HepG2 (cell line): Measurements from ENCODE around the gene STIM2. TPM values are rescaled to one million over a fixed set of nuclear protein-coding genes. Genes with fewer than 3 reads are reported as not detected.

ENCODE experiments used
- ATAC-seq: fragments of 200-7000 bp; cut with Tn5 transposase; 3 replicates; pipeline ENCODE4 v1.9.1; 2020; ENCODE audit warnings: mild to moderate bottlenecking, moderate library complexity
- BruUV-seq: library from RNA; stranded (reverse); fragments of 400-500 nt; replicated peaks from 2 replicates; lab custom pipeline; 2021; lab: Mats Ljungman, UMichigan
- CTCF ChIA-PET: fragments of 300-600 bp; formaldehyde crosslinking; extraction: SDS; loops from one replicate; lab custom pipeline; 2021; ENCODE audit warnings: low total read pairs, inconsistent platforms, low intra/inter-chr PET ratio; lab: Yijun Ruan, JAX
- POLR2A ChIA-PET: fragments of 350-600 bp; sonication (Branson Sonifier 250); formaldehyde crosslinking; loops from one replicate; lab custom pipeline; 2020; ENCODE audit warnings: antibody characterized with exemption, inconsistent platforms; lab: Yijun Ruan, JAX
- DNase-seq: peaks from one replicate; pipeline ENCODE4 v3.0.0-alpha.2; 2015; ENCODE audit warnings: low spot score
- FAIRE-seq: peaks from 3 replicates; lab custom pipeline; 2011; peaks lifted over from hg19 to GRCh38; lab: Jason Lieb, UNC
- H2AFZ ChIP-seq: one replicate; pipeline ENCODE4 v1.6.1; 2011; ENCODE audit warnings: low read length, inconsistent platforms
- H3K27ac ChIP-seq: fragments of 300-600 bp; 3 replicates; pipeline ENCODE4 v1.8.0; 2011; ENCODE audit warnings: mixed run types, mild to moderate bottlenecking, mixed read lengths, low read length, inconsistent platforms; ENCODE audit not compliant: insufficient read depth; ENCODE audit errors: extremely low read length
- H3K27me3 ChIP-seq, 2 experiments: fragments of 200-600 bp in 1 of 2; 2 replicates in 1 of 2; 3 replicates in 1 of 2; pipeline versions ENCODE4 v1.6.0 to v1.8.0; 2011; ENCODE audit warnings: low read length in 2 of 2, mild to moderate bottlenecking in 2 of 2, moderate library complexity in 2 of 2, inconsistent platforms in 1 of 2; ENCODE audit not compliant: insufficient read depth in 2 of 2, control insufficient read depth in 1 of 2
- H3K36me3 ChIP-seq, 2 experiments: fragments of 200-600 bp in 1 of 2; replicated peaks in 1 of 2; 2 replicates in 1 of 2; 3 replicates in 1 of 2; pipeline versions ENCODE4 v1.5.1 to v1.8.0; 2011; ENCODE audit warnings: low read length in 2 of 2, inconsistent platforms in 1 of 2; ENCODE audit not compliant: insufficient read depth in 2 of 2, control insufficient read depth in 1 of 2
- H3K4me1 ChIP-seq: 2 replicates; pipeline ENCODE4 v1.5.1; 2012; ENCODE audit warnings: low read length, inconsistent platforms; ENCODE audit not compliant: insufficient read depth
- H3K4me2 ChIP-seq: 2 replicates; pipeline ENCODE4 v1.6.0; 2011; ENCODE audit warnings: low read depth, low read length, inconsistent platforms
- H3K4me3 ChIP-seq, 3 experiments: fragments of 200-600 bp in 1 of 3; sonication (generic), shearing (Covaris generic) in 1 of 3; replicated peaks in 1 of 3; 2 replicates each; pipeline ENCODE4 v1.5.1; 2011 to 2016; ENCODE audit warnings: low read length in 3 of 3, inconsistent platforms in 2 of 3, low read depth in 2 of 3, mild to moderate bottlenecking in 2 of 3, control low read depth in 1 of 3, mixed read lengths in 1 of 3; ENCODE audit not compliant: insufficient read depth in 1 of 3
- H3K79me2 ChIP-seq: one replicate; pipeline ENCODE4 v1.6.1; 2011; ENCODE audit warnings: low read length, inconsistent platforms; ENCODE audit not compliant: insufficient read depth
- H3K9ac ChIP-seq: 2 replicates; pipeline ENCODE4 v1.6.0; 2011; ENCODE audit warnings: mild to moderate bottlenecking, low read depth, low read length, inconsistent platforms; ENCODE audit not compliant: insufficient read depth
- H3K9me3 ChIP-seq: 2 replicates; pipeline ENCODE4 v1.5.1; 2012; ENCODE audit warnings: mild to moderate bottlenecking, low read length
- H4K20me1 ChIP-seq: 2 replicates; pipeline ENCODE4 v1.6.0; 2011; ENCODE audit warnings: inconsistent platforms, mild to moderate bottlenecking, low read length, moderate library complexity; ENCODE audit not compliant: insufficient read depth
- GTF2F1 ChIP-seq: fragments of 150-350 bp; IDR thresholded peaks from 2 replicates; pipeline ENCODE4 v1.6.1; 2014; ENCODE audit warnings: low read length
- NCOA5 ChIP-seq: sonication (generic); formaldehyde crosslinking; IDR thresholded peaks from 2 replicates; pipeline ENCODE4 v1.4.0; 2020; ENCODE audit warnings: missing genetic modification reagents
- RNF2 ChIP-seq: fragments of 450-650 bp; conservative IDR thresholded peaks from 2 replicates; pipeline ENCODE4 v1.6.1; 2016; ENCODE audit warnings: low read depth
- RNF219 ChIP-seq: sonication (generic); formaldehyde crosslinking; IDR thresholded peaks from 2 replicates; pipeline ENCODE4 v1.5.0; 2020; ENCODE audit warnings: mild to moderate bottlenecking, missing genetic modification reagents
- SIX1 ChIP-seq: sonication (generic); formaldehyde crosslinking; IDR thresholded peaks from 2 replicates; pipeline ENCODE4 v1.4.0; 2020; ENCODE audit warnings: missing genetic modification reagents, borderline replicate concordance
- SP140L ChIP-seq: sonication (generic); formaldehyde crosslinking; IDR thresholded peaks from 2 replicates; pipeline ENCODE4 v1.4.0; 2020; ENCODE audit warnings: missing genetic modification reagents, borderline replicate concordance
- TIGD3 ChIP-seq: sonication (generic); formaldehyde crosslinking; IDR thresholded peaks from 2 replicates; pipeline ENCODE4 v1.5.1; 2020; ENCODE audit warnings: mild to moderate bottlenecking, missing genetic modification reagents, borderline replicate concordance
- ZC3H4 ChIP-seq: sonication (generic); formaldehyde crosslinking; IDR thresholded peaks from 2 replicates; pipeline ENCODE4 v1.4.0; 2020; ENCODE audit warnings: missing genetic modification reagents, borderline replicate concordance
- ZNF224 ChIP-seq: sonication (generic); formaldehyde crosslinking; IDR thresholded peaks from 2 replicates; pipeline ENCODE4 v1.5.0; 2020; ENCODE audit warnings: mild to moderate bottlenecking, missing genetic modification reagents
- ZNF274 ChIP-seq: sonication (generic); formaldehyde crosslinking; IDR thresholded peaks from 2 replicates; pipeline ENCODE4 v1.5.1; 2020; ENCODE audit warnings: mild to moderate bottlenecking, missing genetic modification reagents
- ZNF550 ChIP-seq: sonication (generic); formaldehyde crosslinking; IDR thresholded peaks from 2 replicates; pipeline ENCODE4 v1.4.0; 2020; ENCODE audit warnings: mild to moderate bottlenecking, missing genetic modification reagents, borderline replicate concordance
- ZNF724P ChIP-seq: sonication (generic); formaldehyde crosslinking; IDR thresholded peaks from 2 replicates; pipeline ENCODE4 v1.8.0; 2022; ENCODE audit warnings: missing genetic modification reagents, borderline replicate concordance
- ZSCAN20 ChIP-seq: sonication (generic); formaldehyde crosslinking; IDR thresholded peaks from 2 replicates; pipeline ENCODE4 v1.4.0; 2020; ENCODE audit warnings: missing genetic modification reagents, mild to moderate bottlenecking, borderline replicate concordance
- WGBS: methylation state at CpG from one replicate; pipeline ENCODE4 v1.1.6; 2017; ENCODE audit warnings: low lambda C conversion rate; 5-methylcytosine and 5-hydroxymethylcytosine counted together
- in situ Hi-C: cut with HindIII; loops from 2 replicates; pipeline ENCODE4 v1.10.0; 2017; ENCODE audit warnings: low pct_unique_long_range_greater_than_20kb; ENCODE audit not compliant: extremely low pct_ligation_motif_present
- intact Hi-C: fragments of 100-400 bp; cut with micrococcal nuclease; formaldehyde crosslinking; loops from one replicate; pipeline ENCODE4 v1.10.0; 2022; ENCODE audit not compliant: unreplicated experiment
- polyA plus RNA-seq, 8 experiments: library from polyadenylated mRNA; depleted of rRNA in 3 of 8; stranded (reverse) in 7 of 8; unstranded in 1 of 8; fragments of >200 nt; fragmentation: Illumina TruSeq in 4 of 8; extraction: Trizol in 4 of 8; gene quantifications; 2 replicates each; pipeline versions ENCODE4 v1.2.1 to v1.2.3, GENCODE V29; 2011 to 2016; ENCODE audit warnings: low read depth in 4 of 8, missing spikeins in 1 of 8, mixed read lengths in 1 of 8; ENCODE audit not compliant: insufficient read depth in 1 of 8
- total RNA-seq, 5 experiments: library from RNA; depleted of rRNA; stranded (reverse); fragments of >200 nt; fragmentation: Illumina TruSeq; extraction: Trizol; gene quantifications; 2 replicates each; pipeline ENCODE4 v1.2.3, GENCODE V29; 2016; ENCODE audit warnings: low read depth in 1 of 5
- TF ChIP-seq, protein P1 (sequence below): sonication (generic); formaldehyde crosslinking; IDR thresholded peaks from 2 replicates; pipeline ENCODE4 v1.8.0; 2022; ENCODE audit warnings: low read depth, missing genetic modification reagents
- TF ChIP-seq, protein P2 (sequence below): IDR thresholded peaks from 2 replicates; pipeline ENCODE4 v1.6.1; 2016

Gene STIM2
- total and polyA plus RNA-seq, 2 of the 13 experiments (the other 11 are each of a cell fraction or from before 2014, with no cell fraction given), result 19.3 to 19.4 TPM

DNA sequence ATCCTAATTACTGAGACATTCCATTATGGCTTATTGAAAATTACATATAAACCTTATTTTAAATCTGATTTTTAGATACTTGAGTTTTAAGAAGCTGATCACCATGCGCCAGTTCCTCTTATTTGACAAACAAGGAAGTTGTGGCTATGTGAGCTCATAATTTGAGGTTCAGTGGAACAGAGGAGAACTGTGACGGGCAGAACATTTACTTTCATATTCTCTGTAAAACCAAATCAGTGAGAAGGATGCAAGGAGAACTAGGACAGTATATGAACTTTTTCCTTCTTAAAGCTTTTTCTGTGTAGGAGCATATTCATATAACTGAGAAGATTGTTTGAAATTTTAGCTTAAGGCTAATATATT is 25.3 kb downstream of the STIM2 start (continued):
- TF ChIP-seq TIGD3 (CRISPR knock-in tag), result no peak
- TF ChIP-seq, protein P1, sequence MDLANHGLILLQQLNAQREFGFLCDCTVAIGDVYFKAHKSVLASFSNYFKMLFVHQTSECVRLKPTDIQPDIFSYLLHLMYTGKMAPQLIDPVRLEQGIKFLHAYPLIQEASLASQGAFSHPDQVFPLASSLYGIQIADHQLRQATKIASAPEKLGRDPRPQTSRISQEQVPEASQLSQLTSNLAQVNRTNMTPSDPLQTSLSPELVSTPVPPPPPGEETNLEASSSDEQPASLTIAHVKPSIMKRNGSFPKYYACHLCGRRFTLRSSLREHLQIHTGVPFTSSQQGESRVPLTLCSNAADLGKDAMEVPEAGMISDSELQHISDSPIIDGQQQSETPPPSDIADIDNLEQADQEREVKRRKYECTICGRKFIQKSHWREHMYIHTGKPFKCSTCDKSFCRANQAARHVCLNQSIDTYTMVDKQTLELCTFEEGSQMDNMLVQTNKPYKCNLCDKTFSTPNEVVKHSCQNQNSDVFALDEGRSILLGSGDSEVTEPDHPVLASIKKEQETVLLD, result no peak

DNA sequence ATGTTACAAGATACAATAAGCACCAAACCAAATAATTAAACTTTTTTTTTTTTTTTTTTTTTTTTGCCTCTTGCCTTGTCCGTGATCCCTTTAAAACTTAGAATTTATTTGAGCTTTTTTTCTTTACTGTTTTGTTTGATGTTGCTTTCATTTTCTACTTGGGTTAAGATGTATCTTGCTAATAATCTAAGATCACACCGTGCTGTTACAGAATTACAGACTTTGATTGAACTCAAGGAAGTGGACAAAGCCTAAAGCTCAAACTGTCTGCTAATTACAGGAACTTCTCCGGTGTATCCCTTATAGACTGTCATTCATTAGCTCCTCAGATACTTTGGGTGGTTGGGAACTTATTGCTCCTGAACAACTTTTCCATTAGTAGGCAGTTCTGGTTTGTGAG is 26.5 kb downstream of the STIM2 start:
- H3K4me1 ChIP-seq, result no peaks in the 10 kb centered on the region
- TF ChIP-seq ZNF224 (CRISPR knock-in tag), result no peak
- TF ChIP-seq ZNF550 (CRISPR knock-in tag), result no peak
- TF ChIP-seq RNF219 (CRISPR knock-in tag), result no peak
- no peak for TF ChIP-seq ZNF274
- TF ChIP-seq TIGD3 (CRISPR knock-in tag), result no peak
- TF ChIP-seq SIX1 (CRISPR knock-in tag), result no peak
- TF ChIP-seq ZC3H4 (CRISPR knock-in tag), result no peak
- no peak for TF ChIP-seq RNF2
- no peak for TF ChIP-seq NCOA5 (CRISPR knock-in tag)
- TF ChIP-seq, protein P2, sequence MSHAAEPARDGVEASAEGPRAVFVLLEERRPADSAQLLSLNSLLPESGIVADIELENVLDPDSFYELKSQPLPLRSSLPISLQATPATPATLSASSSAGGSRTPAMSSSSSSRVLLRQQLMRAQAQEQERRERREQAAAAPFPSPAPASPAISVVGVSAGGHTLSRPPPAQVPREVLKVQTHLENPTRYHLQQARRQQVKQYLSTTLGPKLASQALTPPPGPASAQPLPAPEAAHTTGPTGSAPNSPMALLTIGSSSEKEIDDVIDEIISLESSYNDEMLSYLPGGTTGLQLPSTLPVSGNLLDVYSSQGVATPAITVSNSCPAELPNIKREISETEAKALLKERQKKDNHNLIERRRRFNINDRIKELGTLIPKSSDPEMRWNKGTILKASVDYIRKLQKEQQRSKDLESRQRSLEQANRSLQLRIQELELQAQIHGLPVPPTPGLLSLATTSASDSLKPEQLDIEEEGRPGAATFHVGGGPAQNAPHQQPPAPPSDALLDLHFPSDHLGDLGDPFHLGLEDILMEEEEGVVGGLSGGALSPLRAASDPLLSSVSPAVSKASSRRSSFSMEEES (CRISPR knock-in tag), result no peak
- TF ChIP-seq SP140L (CRISPR knock-in tag), result no peak
- TF ChIP-seq ZSCAN20 (CRISPR knock-in tag), result no peak
- TF ChIP-seq ZNF724P, result no peak
- no peak for TF ChIP-seq GTF2F1

More for the DNA sequence above, 26.5 kb downstream of the STIM2 start:
- no peak overlapping the region for H3K4me2 ChIP-seq
- H3K27ac ChIP-seq, result no peak overlapping the region
- intact Hi-C loops, result no loop called here
- no peaks in the 10 kb centered on the region for H3K36me3 ChIP-seq
- H4K20me1 ChIP-seq, result no peaks in the 10 kb centered on the region
- ChIA-PET CTCF (no interaction called here), POLR2A (no interaction called here)
- in situ Hi-C loops, result no loop called here
- 80% methylated on average over 3 of the region's 3 CpGs for WGBS
- H2AFZ ChIP-seq, result no peak overlapping the region
- H3K9me3 ChIP-seq, result no peaks in the 10 kb centered on the region
- no TSS peak for BruUV-seq
- no peaks in the 10 kb centered on the region for H3K27me3 ChIP-seq
- H3K79me2 ChIP-seq, result no peaks in the 10 kb centered on the region
- no peak overlapping the region for H3K4me3 ChIP-seq
- no peak for FAIRE-seq
- ATAC-seq, result no peak
- no peak overlapping the region for H3K9ac ChIP-seq
- DNase-seq, result no peak
